A549 (cell line): Measurements from ENCODE around the gene ADK. TPM values are rescaled to one million over a fixed set of nuclear protein-coding genes. Genes with fewer than 3 reads are reported as not detected.

ENCODE experiments used
- ATAC-seq, 2 experiments: fragments of 200-7000 bp in 1 of 2; fragments of >200 bp in 1 of 2; cut with Nextera tagmentation in 1 of 2; cut with Tn5 transposase in 1 of 2; 3 replicates each; pipeline versions ENCODE4 v1.8.0 to v1.9.1; 2018 to 2020; ENCODE audit warnings: mild to moderate bottlenecking in 1 of 2, moderate library complexity in 1 of 2
- CTCF ChIA-PET: fragments of 300-600 bp; sonication (Branson Sonifier 250); formaldehyde crosslinking; extraction: SDS; loops from one replicate; lab custom pipeline; 2021; ENCODE audit warnings: antibody characterized with exemption, inconsistent platforms; lab: Yijun Ruan, JAX
- POLR2A ChIA-PET: fragments of 350-600 bp; formaldehyde crosslinking; extraction: SDS; loops from one replicate; lab custom pipeline; 2021; ENCODE audit warnings: antibody characterized with exemption, inconsistent platforms; lab: Yijun Ruan, JAX
- DNase-seq, 2 experiments: peaks; one replicate each; pipeline versions ENCODE4 v3.0.0 to v3.0.0-alpha.2; 2011 to 2016; ENCODE audit warnings: low read depth in 1 of 2, low spot score in 1 of 2
- FAIRE-seq: peaks from 2 replicates; lab custom pipeline; 2011; peaks lifted over from hg19 to GRCh38; lab: Jason Lieb, UNC
- H3K27ac ChIP-seq, 2 experiments: fragments of >200 bp; sonication (Bioruptor Twin); formaldehyde crosslinking; 3 replicates each; pipeline ENCODE4 v1.5.1; 2016 to 2017
- H3K4me1 ChIP-seq: fragments of >200 bp; sonication (Bioruptor Twin); formaldehyde crosslinking; 3 replicates; pipeline ENCODE4 v1.6.1; 2016
- H3K4me2 ChIP-seq: fragments of >200 bp; sonication (Bioruptor Twin); formaldehyde crosslinking; 3 replicates; pipeline ENCODE4 v1.6.1; 2016
- H3K4me3 ChIP-seq: fragments of >200 bp; sonication (Bioruptor Twin); formaldehyde crosslinking; 3 replicates; pipeline ENCODE4 v1.5.1; 2016
- H3K9me3 ChIP-seq: fragments of >200 bp; sonication (Bioruptor Twin); formaldehyde crosslinking; 3 replicates; pipeline ENCODE4 v1.6.1; 2016
- BCL3 ChIP-seq: fragments of >200 bp; sonication (Bioruptor Twin); formaldehyde crosslinking; IDR thresholded peaks from 3 replicates; pipeline ENCODE4 v1.6.1; 2016
- BHLHE40 ChIP-seq: IDR thresholded peaks from 2 replicates; pipeline ENCODE4 v1.6.1; 2012; ENCODE audit warnings: low read depth, low read length, inconsistent platforms
- CEBPB ChIP-seq, 2 experiments: fragments of >200 bp in 1 of 2; sonication (Bioruptor Twin) in 1 of 2; formaldehyde crosslinking in 1 of 2; IDR thresholded peaks; 2 replicates each; pipeline ENCODE4 v1.6.1; 2012 to 2016
- CHD2 ChIP-seq: fragments of 150-350 bp; IDR thresholded peaks from 2 replicates; pipeline ENCODE4 v1.6.1; 2014; ENCODE audit warnings: low read length; ENCODE audit not compliant: partially characterized antibody
- CTCF ChIP-seq: fragments of >200 bp; sonication (Bioruptor Twin); formaldehyde crosslinking; IDR thresholded peaks from 3 replicates; pipeline ENCODE4 v1.5.1; 2016
- EHMT2 ChIP-seq: fragments of 200-600 bp; sonication (generic); IDR thresholded peaks from 2 replicates; pipeline ENCODE4 v1.6.1; 2016; ENCODE audit warnings: antibody characterized with exemption, low read depth, mild to moderate bottlenecking, moderate library complexity
- EP300 ChIP-seq, 2 experiments: fragments of >200 bp; sonication (Bioruptor Twin); formaldehyde crosslinking; IDR thresholded peaks; 2 replicates in 1 of 2; 3 replicates in 1 of 2; pipeline ENCODE4 v1.6.1; 2016 to 2017
- FOSB ChIP-seq: fragments of 250-450 bp; sonication (Bioruptor Pico); IDR thresholded peaks from 2 replicates; pipeline ENCODE4 v1.5.0; 2020; ENCODE audit warnings: mild to moderate bottlenecking, moderate library complexity
- FOXS1 ChIP-seq: fragments of 250-450 bp; sonication (Bioruptor Pico); IDR thresholded peaks from 2 replicates; pipeline ENCODE4 v1.5.0; 2020; ENCODE audit warnings: mild to moderate bottlenecking, moderate library complexity
- HMGXB4 ChIP-seq: fragments of 250-450 bp; sonication (Bioruptor Pico); IDR thresholded peaks from 2 replicates; pipeline ENCODE4 v1.5.0; 2021; ENCODE audit warnings: mild to moderate bottlenecking, moderate library complexity, borderline replicate concordance
- HOXA7 ChIP-seq: fragments of 250-450 bp; sonication (Bioruptor Pico); IDR thresholded peaks from 2 replicates; pipeline ENCODE4 v1.5.0; 2020; ENCODE audit warnings: mild to moderate bottlenecking, moderate library complexity
- HOXB5 ChIP-seq: fragments of 250-450 bp; sonication (Bioruptor Pico); IDR thresholded peaks from 2 replicates; pipeline ENCODE4 v1.5.0; 2020; ENCODE audit warnings: mild to moderate bottlenecking, moderate library complexity
- JUN ChIP-seq, 2 experiments: fragments of >200 bp; sonication (Bioruptor Twin); formaldehyde crosslinking; IDR thresholded peaks; 2 replicates in 1 of 2; 3 replicates in 1 of 2; pipeline ENCODE4 v1.6.1; 2016 to 2017
- MAFK ChIP-seq: fragments of 450-650 bp; IDR thresholded peaks from 2 replicates; pipeline ENCODE4 v1.6.1; 2014; ENCODE audit not compliant: partially characterized antibody
- MAX ChIP-seq: IDR thresholded peaks from 2 replicates; pipeline ENCODE4 v1.6.1; 2012
- NR3C1 ChIP-seq: fragments of >200 bp; sonication (Bioruptor Twin); formaldehyde crosslinking; IDR thresholded peaks from 3 replicates; pipeline ENCODE4 v1.6.1; 2017
- RAD21 ChIP-seq, 2 experiments: fragments of >200 bp in 1 of 2; sonication (Bioruptor Twin) in 1 of 2; formaldehyde crosslinking in 1 of 2; IDR thresholded peaks in 1 of 2; conservative IDR thresholded peaks in 1 of 2; 2 replicates in 1 of 2; 3 replicates in 1 of 2; pipeline ENCODE4 v1.6.1; 2012 to 2018; ENCODE audit warnings: inconsistent platforms in 1 of 2
- RCOR1 ChIP-seq: fragments of 150-350 bp; IDR thresholded peaks from 2 replicates; pipeline ENCODE4 v1.6.1; 2014; ENCODE audit warnings: antibody characterized with exemption, low read length, low read depth
- RFX5 ChIP-seq: fragments of 450-650 bp; IDR thresholded peaks from 2 replicates; pipeline ENCODE4 v1.7.1; 2014; ENCODE audit warnings: antibody characterized with exemption, mild to moderate bottlenecking, moderate library complexity
- TFCP2L1 ChIP-seq: fragments of 250-450 bp; sonication (Bioruptor Pico); IDR thresholded peaks from 2 replicates; pipeline ENCODE4 v1.5.0; 2021; ENCODE audit warnings: mild to moderate bottlenecking
- TP53 ChIP-seq: fragments of 250-450 bp; sonication (Bioruptor Pico); IDR thresholded peaks from 2 replicates; pipeline ENCODE4 v1.5.0; 2021; ENCODE audit warnings: mild to moderate bottlenecking, moderate library complexity
- USF2 ChIP-seq: fragments of 450-650 bp; IDR thresholded peaks from 2 replicates; pipeline ENCODE4 v1.6.1; 2014; ENCODE audit warnings: antibody characterized with exemption
- ZNF302 ChIP-seq: fragments of 250-450 bp; sonication (Bioruptor Pico); IDR thresholded peaks from 2 replicates; pipeline ENCODE4 v1.9.0; 2021; ENCODE audit warnings: inconsistent platforms, mild to moderate bottlenecking, moderate library complexity
- WGBS: methylation state at CpG from one replicate; pipeline ENCODE4 v1.1.6; 2017; ENCODE audit errors: missing lambda C conversion rate; 5-methylcytosine and 5-hydroxymethylcytosine counted together
- polyA plus RNA-seq, 4 experiments: library from polyadenylated mRNA; depleted of rRNA in 3 of 4; stranded (reverse); fragments of >200 nt; fragmentation: RNase III in 1 of 4; extraction: RNeasy Plus Mini Kit Qiagen cat#74134 plus additional on column Dnase treatment in 1 of 4; gene quantifications; 2 replicates in 3 of 4; 3 replicates in 1 of 4; pipeline ENCODE4 v1.2.3, GENCODE V29; 2011 to 2017

ADK gene
- polyA plus RNA-seq, 2 of the 4 experiments (the other 2 are of a cell fraction): 35.8 to 40.7 TPM

- FAIRE-seq (no peak), DNase-seq (no peak), ATAC-seq (no peak)
- no peaks in the 10 kb centered on the region for H3K4me1 ChIP-seq
- ChIA-PET POLR2A (no interaction called here), CTCF (interaction anchor here (0.8 kb wide), 1 partner anchor 17 kb away, joined by 5 read pairs; no protein-coding TSS in a partner anchor)
- no peaks in the 10 kb centered on the region for H3K9me3 ChIP-seq
- H3K4me2 ChIP-seq: no peak overlapping the region
- no peak overlapping the region for H3K4me3 ChIP-seq
- no peak overlapping the region for H3K27ac ChIP-seq
- TF ChIP-seq NR3C1 (no peak), ZNF302 (CRISPR knock-in tag) (no peak), USF2 (no peak), HMGXB4 (CRISPR knock-in tag) (no peak), MAX (no peak), BHLHE40 (no peak), FOXS1 (CRISPR knock-in tag) (no peak), CHD2 (no peak), HOXB5 (no peak), TFCP2L1 (CRISPR knock-in tag) (no peak), BCL3 (no peak), RAD21 (conservative IDR thresholded peaks at IDR 0.05 in 1 of 2, IDR thresholded peaks at IDR 0.05 in 1 of 2) (no peak), JUN (IDR thresholded peaks at IDR 0.05) (no peak)
Observed at GRCh38 chr10:74683067-74683466, 532.0 kb downstream of the ADK start.

GRCh38 chr10:74683621-74684364 lies 532.8 kb downstream of the ADK start:
- POLR2A ChIA-PET: no interaction called here

More at GRCh38 chr10:74683621-74684364, 532.8 kb downstream of the ADK start:
- DNase-seq: no peak
- WGBS: 68% methylated on average over 7 of the region's 7 CpGs
- H3K4me2 ChIP-seq: no peak overlapping the region
- H3K4me3 ChIP-seq: no peak overlapping the region
- FAIRE-seq: no peak
- no peak for ATAC-seq
- H3K4me1 ChIP-seq: no peaks in the 10 kb centered on the region
- TF ChIP-seq EHMT2 (no peak), RCOR1 (no peak), HOXA7 (CRISPR knock-in tag) (no peak), TP53 (CRISPR knock-in tag) (no peak), MAFK (no peak), EP300 (IDR thresholded peaks at IDR 0.05) (no peak), HOXB5 (no peak), NR3C1 (no peak), HMGXB4 (CRISPR knock-in tag) (no peak), CTCF (no peak), FOSB (CRISPR knock-in tag) (no peak), CEBPB (IDR thresholded peaks at IDR 0.05) (no peak), TFCP2L1 (CRISPR knock-in tag) (no peak), RFX5 (no peak)
- TF ChIP-seq, all 56 proteins: peak for 0
- no peaks in the 10 kb centered on the region for H3K9me3 ChIP-seq
- no peak overlapping the region for H3K27ac ChIP-seq
- CTCF ChIA-PET: no interaction called here
